GM21447 (cell line): Measurements from ENCODE around the gene SLC25A40.
A peak's percentile ranks its signal among the peaks of the same experiment; 100 is the strongest.
"Not testable (repeated sequence)": the region's sequence is repeated elsewhere in the genome, so short reads cannot be mapped to it uniquely, and the experiment has no call there.

Experiments
- ATAC-seq: cut with Tn5 transposase; IDR thresholded peaks from one replicate; pipeline ENCODE4 v1.9.1; 2021; ENCODE audit not compliant: unreplicated experiment

Gene SLC25A40

DNA sequence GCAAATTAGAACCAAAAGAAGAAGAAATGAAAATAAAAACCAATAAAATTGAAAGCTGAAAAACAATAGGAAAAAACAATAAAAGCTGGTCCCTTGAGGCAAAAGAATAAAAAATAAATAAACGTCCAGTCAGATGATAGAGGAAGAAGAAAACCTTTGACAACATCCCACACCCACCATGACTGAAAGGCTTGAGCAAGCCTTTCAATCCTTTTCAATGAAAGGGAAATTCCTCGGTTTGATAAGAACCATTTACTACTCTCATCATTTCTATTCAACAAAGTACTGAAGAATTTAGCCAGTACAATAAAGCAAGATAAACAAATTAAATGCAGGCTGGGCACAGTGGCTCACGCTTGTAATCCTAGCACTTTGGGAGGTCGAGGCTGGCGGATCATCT lies 3.8 kb downstream of the SLC25A40 start:
- ATAC-seq: no peak

DNA sequence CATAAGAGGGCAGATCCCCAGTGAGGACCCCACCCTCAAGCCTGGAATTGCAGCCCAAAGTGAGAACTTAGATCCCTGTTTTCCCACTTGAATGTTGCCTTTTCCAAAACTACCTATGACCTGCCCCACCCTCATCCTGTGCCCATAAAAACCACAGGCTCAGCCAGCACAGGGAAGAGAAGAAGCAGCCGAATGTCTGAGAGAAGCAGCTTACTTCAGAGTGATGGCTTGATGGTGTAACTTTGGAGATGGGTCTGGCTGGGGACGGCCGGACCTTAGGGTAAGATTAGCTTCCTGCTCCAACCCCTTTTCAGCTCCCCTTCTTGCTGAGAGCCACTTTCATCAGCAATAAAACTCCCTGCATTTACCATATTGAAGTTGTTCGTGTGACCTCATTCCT lies 5.7 kb downstream of the SLC25A40 start:
- ATAC-seq: no peak

DNA sequence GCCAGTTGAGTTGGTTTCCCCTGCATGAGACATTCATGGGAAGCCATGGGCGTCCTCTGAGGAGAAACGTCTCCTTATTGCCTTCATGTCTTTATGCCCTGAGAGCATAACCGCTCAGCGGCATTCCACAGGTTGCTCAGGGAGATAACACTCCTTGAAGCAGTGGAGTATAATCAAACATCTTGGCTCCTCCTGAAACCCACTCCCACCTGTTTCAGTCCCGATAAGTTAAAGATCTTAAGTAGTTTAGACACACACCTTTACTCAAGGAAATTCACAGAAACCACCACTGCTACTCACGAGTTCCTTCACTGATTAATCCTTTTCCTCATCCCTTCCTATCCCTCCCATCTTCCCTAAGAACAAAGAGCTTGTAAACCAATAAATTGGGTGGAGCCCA lies 9.6 kb downstream of the SLC25A40 start:
- ATAC-seq: not testable (repeated sequence)

DNA sequence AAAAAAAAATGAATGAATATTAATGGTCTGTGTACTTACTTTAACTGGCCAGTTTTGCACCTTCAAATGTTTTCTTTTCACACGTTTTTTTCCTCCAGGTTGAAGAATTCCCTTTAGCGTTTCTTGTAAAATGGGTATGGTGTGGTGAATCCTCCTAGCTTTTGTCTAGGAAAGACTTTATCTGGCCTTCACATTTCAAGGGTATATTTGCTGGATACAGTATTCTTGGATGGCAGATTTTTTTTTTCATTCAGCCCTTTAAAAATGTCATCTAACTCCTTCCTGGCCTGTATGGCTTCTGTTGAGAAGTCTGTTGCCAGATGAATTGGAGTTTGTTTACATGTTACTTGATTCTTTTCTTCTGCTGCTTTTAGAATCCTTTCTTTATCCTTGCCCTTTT lies 10.1 kb downstream of the SLC25A40 start:
- ATAC-seq: no peak

DNA sequence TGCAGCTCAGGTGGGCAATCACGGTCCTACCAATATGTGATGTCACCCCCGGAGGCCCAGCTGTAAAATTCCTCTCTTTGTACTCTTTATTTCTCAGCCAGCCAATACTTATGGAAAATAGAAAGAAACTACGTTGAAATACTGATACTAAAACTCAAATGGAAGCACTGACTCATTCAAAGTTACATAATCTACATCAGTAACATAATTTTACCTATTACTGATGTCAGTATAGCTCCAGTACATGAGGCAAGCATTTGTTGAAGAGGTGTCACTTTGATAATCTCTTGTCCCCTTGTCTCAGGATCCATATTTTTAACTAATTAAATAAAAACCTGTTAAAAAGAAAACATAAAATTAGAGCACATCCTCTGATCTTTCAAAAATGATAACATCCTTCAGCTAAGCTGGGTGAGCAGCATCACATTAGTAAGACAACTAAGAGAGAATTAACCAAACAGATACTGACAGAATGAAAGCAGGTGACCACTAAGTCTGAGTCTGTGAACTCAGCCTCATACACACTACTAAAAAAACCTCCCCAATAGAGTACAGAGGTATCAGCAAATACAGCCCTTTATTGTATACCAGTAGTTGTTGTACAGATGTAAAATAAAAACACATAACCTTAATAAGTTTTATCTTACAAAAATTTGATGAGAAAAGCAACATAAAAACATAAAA lies 17.6 kb downstream of the SLC25A40 start:
- ATAC-seq: no peak

DNA sequence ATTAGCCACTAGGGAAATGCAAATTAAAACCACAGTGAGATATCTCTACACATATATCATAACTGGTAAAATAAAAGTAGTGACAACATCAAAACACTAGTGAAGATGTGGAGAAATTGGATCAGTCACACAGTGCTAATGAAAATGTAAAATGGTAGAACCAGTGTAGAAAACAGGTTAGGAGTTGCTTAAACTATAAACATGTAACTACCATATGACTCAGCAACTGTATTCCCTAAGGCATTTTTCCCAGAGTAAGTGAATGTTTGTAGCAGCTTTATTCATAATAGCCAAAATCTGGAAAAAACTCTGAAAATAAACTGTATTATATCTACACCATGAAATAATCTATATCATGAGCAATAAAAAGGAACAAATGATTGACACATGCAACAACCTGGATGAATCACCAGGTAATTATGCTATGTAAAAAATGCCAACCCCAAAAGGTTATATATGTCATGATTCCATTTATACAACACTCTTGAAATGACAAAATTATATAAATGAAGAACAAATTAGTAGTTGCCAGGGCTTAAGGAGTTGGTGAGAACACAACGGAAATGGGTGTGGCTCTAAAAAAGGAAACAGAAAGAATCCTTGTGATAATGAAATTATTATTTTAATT lies 22.8 kb downstream of the SLC25A40 start:
- ATAC-seq: no peak

DNA sequence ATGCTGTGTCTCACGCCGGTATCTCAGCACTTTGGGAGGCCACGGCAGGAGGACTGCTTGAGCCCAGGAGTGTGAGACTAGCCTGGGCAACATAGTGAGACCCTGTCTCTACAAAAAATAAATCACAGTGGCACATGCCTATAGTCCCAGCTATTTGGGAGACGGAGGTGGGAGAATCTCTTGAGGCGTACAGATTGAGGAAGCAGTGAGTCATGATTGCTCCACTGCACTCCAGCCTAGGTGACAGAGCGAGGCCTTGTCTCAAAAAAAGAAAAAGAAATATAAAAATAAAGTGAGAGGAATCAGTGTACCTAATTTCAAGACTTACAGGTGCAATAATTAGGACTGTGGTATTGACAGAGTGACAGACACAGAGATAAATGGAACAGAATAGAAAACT lies 23.9 kb downstream of the SLC25A40 start:
- no peak for ATAC-seq

DNA sequence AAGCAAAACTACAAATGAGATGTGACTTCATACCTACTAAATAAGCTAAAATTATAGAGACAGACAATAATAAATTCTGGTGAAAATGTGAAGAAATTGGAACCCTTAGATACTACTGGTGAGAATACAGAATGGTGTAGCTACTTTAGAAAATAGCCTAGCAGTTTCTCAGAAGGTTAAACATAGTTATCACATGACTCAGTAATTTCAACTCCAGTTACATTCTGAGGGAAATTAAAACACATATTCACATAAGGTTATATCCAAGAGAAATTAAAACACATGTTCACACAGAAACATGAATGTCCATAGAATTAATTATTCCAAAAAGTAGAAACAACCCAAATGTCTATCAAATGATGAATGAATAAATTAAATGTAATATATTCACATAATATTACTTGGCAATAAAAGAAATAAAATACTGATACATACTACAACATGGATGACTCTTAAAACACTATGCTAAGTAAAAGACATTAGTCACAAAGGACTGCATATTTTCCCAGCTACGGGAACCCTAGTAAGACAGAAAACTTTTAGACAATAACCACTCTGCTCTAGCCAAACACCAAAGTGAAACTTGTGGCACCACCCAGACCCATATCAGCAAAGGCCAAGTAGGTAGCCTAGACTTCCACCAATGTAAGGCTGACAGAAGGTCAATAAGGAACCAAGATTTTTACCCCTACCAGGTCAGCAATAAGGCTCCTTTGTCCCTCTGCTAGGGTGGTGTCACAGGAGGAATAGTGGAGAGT lies 25.1 kb downstream of the SLC25A40 start:
- no peak for ATAC-seq

DNA sequence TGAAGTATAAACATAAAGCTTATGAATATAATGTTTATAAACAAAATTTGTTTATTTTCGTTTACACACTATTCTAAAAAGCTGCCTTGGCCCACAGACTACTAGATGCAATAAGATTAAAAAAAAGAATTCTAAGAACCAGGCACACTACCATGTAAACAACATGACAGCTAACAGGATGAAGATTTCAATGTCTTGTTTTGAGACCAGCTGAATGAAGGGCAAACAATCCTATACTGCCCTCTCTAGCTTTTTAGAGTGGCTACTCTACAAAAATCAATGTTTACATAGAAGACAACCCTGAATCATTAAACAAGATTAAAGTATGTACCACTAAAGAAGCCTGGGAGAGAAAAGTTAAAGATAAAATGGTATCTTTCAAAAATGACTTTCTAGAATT lies 38.6 kb downstream of the SLC25A40 start:
- no peak for ATAC-seq

DNA sequence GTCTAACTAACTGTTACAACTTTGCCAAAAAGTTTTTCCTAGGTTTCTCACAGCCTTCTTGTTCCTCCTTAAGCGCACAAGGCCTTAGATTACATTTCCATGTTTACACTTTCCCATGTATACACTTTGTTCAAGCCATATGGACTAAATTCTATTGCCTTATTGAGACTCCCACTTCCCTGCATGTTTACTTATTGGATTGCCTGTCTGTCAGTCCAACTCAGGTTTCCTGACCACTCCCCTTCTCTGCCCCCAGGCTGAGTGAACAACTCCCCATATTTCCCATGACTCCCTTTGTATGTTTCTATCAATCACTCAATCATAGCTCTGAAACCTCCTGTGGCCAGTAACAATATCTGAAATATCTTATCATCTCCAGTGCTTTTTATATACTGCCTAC lies 43.0 kb downstream of the SLC25A40 start:
- ATAC-seq: no peak

DNA sequence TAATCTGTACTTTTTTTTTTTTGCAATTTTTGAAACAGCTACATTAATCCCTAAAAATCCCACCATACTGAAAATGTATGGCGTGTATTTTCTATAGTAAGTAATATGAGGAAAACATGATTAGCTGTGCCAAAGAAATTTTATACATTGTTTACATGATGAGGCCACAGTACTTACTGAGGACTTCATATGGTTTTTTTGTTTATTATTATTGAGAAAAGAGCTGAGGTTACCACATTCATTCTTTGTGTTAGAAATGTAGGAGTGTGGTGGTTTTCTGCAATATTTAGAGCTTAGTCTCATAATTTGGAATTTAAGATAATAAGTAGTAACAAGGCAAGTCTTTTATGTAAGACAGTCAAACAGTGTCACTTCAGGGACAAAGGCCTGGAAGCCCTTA lies 45.1 kb downstream of the SLC25A40 start:
- ATAC-seq: no peak

DNA sequence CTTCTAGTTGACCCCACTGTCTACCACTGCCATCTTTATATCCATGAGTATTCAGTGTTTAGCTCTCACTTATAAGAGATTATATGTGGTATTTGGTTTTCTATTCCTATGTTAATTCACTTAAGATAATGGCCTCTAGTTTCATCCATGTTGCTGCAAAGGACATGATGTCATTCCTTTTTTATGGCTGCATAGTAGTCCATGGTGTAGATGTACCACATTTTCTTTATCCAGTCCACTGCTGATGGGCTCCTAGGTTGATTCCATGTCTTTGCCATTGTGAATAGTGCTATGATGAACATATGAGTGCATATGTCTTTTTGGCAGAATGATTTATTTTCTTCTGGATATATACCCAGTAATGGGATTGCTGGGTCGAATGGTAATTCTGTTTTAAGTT lies 47.8 kb downstream of the SLC25A40 start:
- ATAC-seq: not testable (repeated sequence)

DNA sequence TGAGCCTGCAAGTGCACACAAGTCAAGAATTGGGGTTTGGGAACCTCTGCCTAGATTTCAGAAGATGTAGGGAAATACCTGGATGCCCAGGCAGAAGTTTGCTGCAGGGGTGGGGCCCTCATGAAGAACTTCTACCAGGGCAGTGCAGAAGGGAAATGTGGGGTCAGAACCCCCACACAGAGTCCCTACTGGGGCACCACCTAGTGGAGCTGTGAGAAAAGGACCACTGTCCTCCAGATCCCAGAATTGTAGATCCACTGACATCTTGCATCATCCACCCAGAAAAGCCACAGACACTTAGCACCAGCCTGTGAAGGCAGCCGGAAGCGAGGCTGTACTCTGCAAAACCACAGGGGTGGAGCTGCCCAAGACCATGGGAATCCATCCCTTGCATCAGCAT lies 50.8 kb downstream of the SLC25A40 start:
- not testable (repeated sequence) for ATAC-seq

DNA sequence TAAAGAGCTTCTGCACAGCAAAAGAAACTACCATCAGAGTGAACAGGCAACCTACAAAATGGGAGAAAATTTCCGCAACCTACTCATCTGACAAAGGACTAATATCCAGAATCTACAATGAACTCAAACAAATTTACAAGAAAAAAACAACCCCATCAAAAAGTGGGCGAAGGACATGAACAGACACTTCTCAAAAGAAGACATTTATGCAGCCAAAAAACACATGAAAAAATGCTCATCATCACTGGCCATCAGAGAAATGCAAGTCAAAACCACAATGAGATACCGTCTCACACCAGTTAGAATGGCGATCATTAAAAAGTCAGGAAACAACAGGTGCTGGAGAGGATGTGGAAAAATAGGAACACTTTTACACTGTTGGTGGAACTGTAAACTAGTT lies 54.1 kb downstream of the SLC25A40 start:
- ATAC-seq: not testable (repeated sequence)

DNA sequence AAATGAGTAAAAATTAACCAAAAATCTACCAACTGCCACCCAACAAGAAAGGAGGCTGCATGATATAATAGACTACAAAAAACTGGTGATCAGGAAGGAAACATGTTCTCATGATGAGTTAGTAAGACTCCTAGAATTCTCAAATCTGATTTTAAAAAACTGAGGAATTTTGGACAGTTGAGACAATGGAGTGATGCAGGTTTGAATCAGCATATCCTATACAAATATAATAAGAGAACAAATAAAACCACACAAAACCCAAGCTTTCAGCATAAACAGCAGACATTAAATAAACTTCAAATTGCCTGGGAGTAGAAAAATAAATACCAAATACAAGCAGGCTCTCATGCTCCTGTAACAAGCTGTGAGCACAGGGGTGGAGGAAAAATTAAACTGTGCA lies 57.8 kb downstream of the SLC25A40 start:
- no peak for ATAC-seq

DNA sequence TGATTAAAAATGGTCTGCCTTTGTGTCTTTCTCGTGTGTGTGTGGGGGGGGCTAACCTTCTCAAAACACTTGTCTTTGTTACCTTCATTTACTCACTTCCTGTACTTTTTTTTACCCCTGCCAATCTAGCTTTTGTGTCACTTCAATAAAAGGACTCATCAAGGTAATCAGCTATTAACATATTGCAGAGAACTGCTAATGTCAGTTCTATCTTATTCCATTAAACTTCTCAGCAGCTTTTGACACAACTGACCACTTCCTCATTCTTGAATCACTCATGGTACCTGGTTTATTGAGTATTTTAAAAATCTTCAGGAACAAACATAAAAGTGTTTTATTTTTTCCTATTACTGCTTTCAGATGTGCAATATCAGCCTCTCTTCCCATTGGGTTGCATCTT lies 59.8 kb downstream of the SLC25A40 start:
- ATAC-seq: no peak

DNA sequence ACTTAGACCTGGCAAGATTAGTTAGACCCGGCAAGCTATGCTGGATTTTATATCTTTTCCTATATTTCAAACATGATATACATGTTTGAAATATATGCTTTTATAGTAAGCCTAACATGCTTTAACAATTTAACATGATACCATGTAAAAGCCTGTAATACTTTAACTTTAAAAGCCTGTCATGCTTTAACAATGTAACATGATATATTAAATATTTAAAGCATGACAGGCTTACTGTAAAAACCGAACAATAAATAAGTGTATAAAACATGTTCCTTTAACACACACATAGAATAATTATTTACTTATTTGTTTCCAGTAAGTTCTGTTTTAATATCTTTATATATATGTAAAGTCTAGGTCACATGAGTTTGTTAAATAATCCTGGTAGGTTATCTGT lies 65.4 kb downstream of the SLC25A40 start:
- no peak for ATAC-seq

DNA sequence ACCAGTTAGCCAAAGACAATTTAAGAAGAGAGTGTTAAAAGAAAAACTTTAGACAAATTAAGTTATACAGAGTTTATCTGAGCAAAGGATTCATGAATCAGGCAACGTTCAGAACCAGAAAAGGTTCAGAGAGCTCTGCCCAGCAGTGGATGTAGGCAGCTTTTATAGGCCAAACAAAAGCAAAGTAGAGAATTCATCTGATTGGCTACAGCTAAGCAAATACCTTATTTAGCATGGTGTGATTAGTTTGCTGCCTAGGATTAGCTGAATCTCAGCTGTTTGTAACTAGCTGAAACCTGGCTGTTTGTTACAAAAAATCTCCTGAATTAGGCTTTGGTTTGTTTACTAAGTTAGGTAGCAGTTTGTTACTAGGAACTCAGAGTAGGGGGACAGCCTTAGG lies 66.0 kb downstream of the SLC25A40 start:
- no peak for ATAC-seq

DNA sequence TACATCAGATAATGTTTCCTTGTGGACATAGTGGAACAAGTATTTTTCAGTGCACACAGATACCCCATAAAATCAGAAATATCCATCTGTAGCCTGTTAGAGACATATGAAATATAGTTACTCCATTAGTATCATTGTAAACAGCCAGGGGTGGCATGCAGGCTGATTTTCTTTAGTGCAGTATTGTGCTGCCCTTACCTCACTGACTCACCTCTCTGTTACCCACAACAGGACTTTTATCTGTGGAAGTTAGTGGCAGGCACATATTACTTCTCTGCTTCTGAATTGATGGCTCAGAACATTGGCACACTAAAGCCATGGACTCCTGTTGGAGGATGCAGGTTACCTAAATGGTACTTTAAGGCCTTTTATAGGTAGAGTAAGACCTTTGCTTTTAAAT lies 70.0 kb downstream of the SLC25A40 start:
- no peak for ATAC-seq

DNA sequence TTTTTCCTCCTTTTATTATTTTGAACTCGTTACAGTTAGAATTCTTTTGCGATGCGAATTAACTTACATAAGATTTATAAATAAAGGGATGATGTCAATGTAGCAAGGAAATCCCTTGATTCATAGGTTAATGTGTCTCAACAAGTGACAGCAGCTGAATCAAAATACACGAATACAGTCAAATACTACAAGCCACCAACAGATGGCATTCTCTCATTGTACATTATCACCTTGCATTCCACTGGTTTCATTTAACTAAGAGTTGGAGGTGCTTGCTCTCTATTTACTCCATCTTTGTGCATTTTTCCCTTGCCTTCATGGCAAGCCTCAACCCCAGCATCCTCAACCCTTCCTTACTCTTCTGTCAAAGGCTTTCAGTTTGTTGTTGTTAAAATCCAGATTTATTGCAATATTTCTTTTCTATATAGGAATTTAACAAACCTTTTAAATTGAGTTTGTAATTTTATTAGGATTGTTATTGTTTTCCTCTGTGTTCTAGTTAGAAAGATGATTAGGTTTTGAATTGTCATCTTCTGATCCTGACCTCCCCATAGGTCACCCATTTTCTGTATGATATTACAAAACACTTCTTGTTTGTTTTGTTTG lies 78.3 kb downstream of the SLC25A40 start:
- peak; percentile 92 for ATAC-seq

DNA sequence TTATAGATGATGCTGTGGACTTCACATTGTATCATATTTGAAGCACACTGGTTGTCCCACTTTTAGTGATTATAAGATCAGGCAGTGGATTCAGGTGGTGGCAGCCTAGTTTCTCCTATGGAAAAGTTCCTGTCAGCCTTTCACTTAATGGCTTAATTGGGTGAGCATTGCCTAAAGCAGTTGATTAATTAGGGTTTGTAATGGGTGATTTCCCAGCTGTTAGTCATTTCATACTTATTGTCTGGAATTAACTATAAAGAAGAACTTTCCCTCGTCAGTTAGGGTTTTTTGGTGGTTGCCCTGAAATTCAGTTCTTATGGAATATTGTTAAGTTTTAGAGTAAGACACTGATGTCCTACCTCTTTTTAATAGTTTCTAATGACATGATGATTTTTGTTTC lies 78.8 kb downstream of the SLC25A40 start:
- no peak for ATAC-seq
